ENCODE results near the gene GRIP1. TPM values are rescaled to one million over a fixed set of nuclear protein-coding genes. Genes with fewer than 3 reads are reported as not detected.

GRIP1 gene
- total RNA-seq, 1 experiment from 2014 or later: 22.5 TPM

GRCh38 chr12:66345212-66345611, 333.7 kb downstream of the GRIP1 start (continued):
- TF ChIP-seq AR (CRISPR knock-in tag; IDR thresholded peaks at IDR 0.05): no peak
- no peak for TF ChIP-seq ZBTB43 (CRISPR knock-in tag; IDR thresholded peaks at IDR 0.05)
- TF ChIP-seq ELF4 (CRISPR knock-in tag; IDR thresholded peaks at IDR 0.05; ENCODE audit: low read depth): no peak

GRCh38 chr12:66341126-66341525, 337.8 kb downstream of the GRIP1 start:
- H3K27me3 Mint-ChIP-seq (ENCODE audit: low read depth): no peaks in the 10 kb centered on the region
- TF ChIP-seq ZNF232 (CRISPR knock-in tag; IDR thresholded peaks at IDR 0.05) (no peak), E2F1 (CRISPR knock-in tag; IDR thresholded peaks at IDR 0.05) (no peak), FOXP4 (CRISPR knock-in tag; IDR thresholded peaks at IDR 0.05) (no peak), IRF2 (CRISPR knock-in tag; IDR thresholded peaks at IDR 0.05; ENCODE audit: borderline replicate concordance, low read depth) (no peak), FOXK1 (CRISPR knock-in tag; IDR thresholded peaks at IDR 0.05) (no peak), RORB (CRISPR knock-in tag; IDR thresholded peaks at IDR 0.05) (no peak), CBFB (CRISPR knock-in tag; IDR thresholded peaks at IDR 0.05; ENCODE audit: low read depth) (no peak), ATF3 (CRISPR knock-in tag; conservative IDR thresholded peaks at IDR 0.05) (no peak), IRF1 (CRISPR knock-in tag; IDR thresholded peaks at IDR 0.05) (no peak), ATF2 (CRISPR knock-in tag; IDR thresholded peaks at IDR 0.05; ENCODE audit: borderline replicate concordance, low read depth) (no peak)
- POLR2A ChIA-PET: no interaction called here
- peaks cover 30% of the 10 kb centered on the region for H3K9me3 Mint-ChIP-seq
- CTCF ChIA-PET: no interaction called here
- H3K36me3 Mint-ChIP-seq: peaks cover 62% of the 10 kb centered on the region
- ATAC-seq (no peak), DNase-seq (ENCODE audit: low spot score) (no peak)
- H3K27ac Mint-ChIP-seq: no peak overlapping the region
- no peaks in the 10 kb centered on the region for H3K4me1 Mint-ChIP-seq
- no peak overlapping the region for H3K4me3 Mint-ChIP-seq

- Mint-ChIP-seq H3K36me3 (peaks cover 61% of the 10 kb centered on the region), H3K9me3 (peaks cover 30% of the 10 kb centered on the region), H3K27me3 (ENCODE audit: low read depth) (no peaks in the 10 kb centered on the region), H3K27ac (no peak overlapping the region), H3K4me3 (no peak overlapping the region), H3K4me1 (no peaks in the 10 kb centered on the region)
- no peak for DNase-seq (ENCODE audit: low spot score)
- ChIA-PET POLR2A (no interaction called here), CTCF (no interaction called here)
- no peak for ATAC-seq
- TF ChIP-seq GTF2I (CRISPR knock-in tag; conservative IDR thresholded peaks at IDR 0.05) (no peak), JAZF1 (CRISPR knock-in tag; IDR thresholded peaks at IDR 0.05) (no peak), USF1 (CRISPR knock-in tag; IDR thresholded peaks at IDR 0.05) (no peak), ERG (CRISPR knock-in tag; IDR thresholded peaks at IDR 0.05) (no peak), ELF4 (CRISPR knock-in tag; IDR thresholded peaks at IDR 0.05; ENCODE audit: low read depth) (no peak), ZNF396 (CRISPR knock-in tag; IDR thresholded peaks at IDR 0.05; ENCODE audit: borderline replicate concordance) (no peak), JUN (CRISPR knock-in tag; IDR thresholded peaks at IDR 0.05) (no peak)
Observed at GRCh38 chr12:66340131-66340530, 338.7 kb downstream of the GRIP1 start.

Data from WTC11 (cell line).